GM18870 (cell line): ENCODE results near the gene GPR146.
"Not testable (repeated sequence)": the region's sequence is repeated elsewhere in the genome, so short reads cannot be mapped to it uniquely, and the experiment has no call there.

Experiments used
- ATAC-seq: cut with Tn5 transposase; IDR thresholded peaks from one replicate; pipeline ENCODE4 v1.9.1; 2021; ENCODE audit warnings: moderate library complexity; ENCODE audit not compliant: unreplicated experiment

The GPR146 gene

GRCh38 chr7:1074018-1074417 is 29.7 kb downstream of the GPR146 start:
- not testable (repeated sequence) for ATAC-seq

DNA sequence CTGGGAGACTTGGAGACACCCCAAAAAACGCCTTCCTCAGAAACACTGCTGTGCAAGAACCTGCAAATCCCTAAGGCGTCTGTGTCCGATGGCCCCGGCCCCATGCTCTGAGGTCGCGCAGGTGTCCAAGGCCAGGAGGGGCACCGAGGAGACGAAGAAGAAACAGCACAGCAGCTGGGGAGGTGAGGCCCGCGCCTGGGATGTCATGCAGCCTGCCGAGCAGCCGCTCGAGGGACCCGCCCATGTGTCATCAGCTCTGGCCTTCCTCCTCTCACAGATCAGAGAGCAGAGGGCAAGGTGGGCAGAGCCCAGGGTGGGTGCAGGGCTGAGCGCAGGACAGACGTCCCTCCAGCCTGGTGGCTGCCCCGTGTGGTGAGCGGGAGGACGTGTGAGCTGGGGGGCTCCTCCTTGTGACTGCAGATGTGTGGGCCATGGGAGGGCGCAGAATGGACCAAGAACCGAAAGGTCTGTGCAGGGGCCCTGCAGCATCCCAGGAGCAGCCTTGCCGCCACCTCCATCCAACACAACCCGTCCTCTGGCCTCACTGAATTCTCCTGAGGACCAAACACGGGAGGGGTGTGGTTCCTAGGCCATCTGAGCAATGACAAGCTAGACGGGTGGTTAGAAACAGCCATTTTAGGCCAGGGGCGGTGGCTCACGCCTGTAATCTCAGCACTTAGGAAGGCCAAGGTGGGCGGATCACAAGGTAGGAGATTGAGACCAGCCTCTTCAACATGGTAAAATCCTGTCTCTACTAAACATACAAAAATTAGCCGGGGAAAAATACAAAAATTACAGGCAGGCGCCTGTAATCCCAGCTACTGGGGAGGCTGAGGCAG is 30.5 kb downstream of the GPR146 start:
- no peak for ATAC-seq

GRCh38 chr7:1076184-1077072 is 32.1 kb downstream of the GPR146 start:
- no peak for ATAC-seq

GRCh38 chr7:1078519-1078918 is 34.2 kb downstream of the GPR146 start:
- no peak for ATAC-seq

- no peak for ATAC-seq
These were observed 34.6 kb downstream of the GPR146 start for GRCh38 chr7:1078985-1079384.

GRCh38 chr7:1079546-1079945 is 35.2 kb downstream of the GPR146 start:
- ATAC-seq: no peak

DNA sequence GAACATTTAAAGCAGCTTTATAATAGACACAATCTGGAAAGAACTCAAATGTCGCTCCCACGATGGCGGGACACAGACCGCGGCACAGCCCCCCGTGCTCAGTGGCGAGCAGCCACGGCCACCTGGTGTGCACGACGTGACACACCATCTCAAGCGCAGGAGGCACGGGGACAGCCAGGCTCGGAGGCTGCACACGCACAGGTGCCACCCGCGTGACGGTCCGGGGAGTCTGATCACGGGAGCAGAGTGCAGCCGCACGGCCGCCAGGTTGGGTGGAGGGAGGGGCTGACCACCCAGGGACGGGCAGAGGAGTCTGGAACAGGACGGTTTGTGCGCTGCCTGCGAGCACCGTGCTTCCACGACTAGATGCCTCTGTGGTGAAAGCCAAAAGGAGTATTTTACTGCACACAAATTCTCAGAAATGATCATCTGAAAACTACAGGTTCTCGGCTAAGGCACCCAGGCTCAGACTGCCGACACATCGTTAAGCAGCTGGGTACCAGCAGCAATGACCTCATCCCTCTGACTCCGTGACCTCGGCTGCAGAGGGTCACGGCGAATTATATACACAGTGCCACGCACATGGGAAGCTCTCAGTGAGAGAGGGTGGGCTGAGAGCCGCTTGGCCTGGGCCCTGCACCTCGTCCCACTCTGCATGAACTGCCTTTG is 36.0 kb downstream of the GPR146 start:
- ATAC-seq: no peak

- no peak for ATAC-seq
These were observed 36.5 kb downstream of the GPR146 start for GRCh38 chr7:1080921-1081255.

DNA sequence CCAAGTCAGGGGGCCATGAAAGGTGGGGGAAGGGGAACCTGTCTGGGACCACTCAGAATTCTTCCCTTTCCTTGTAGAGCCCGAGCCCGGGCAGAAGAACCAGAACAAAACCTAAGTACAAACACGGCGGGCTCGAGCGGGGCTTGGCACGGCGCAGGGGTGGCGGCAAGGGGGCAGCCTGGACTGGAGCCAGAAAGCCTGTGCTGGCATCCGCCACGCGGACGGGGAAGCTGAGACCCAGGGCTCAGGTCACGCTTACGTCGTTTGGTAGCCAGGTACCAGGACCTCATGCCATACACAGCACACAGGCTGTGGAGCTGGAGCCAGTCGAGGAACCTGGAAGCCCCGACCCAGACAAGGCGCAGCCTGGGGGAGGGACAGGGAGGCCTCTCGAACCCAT is 37.0 kb downstream of the GPR146 start:
- ATAC-seq: no peak

- no peak for ATAC-seq
These were observed 37.6 kb downstream of the GPR146 start for GRCh38 chr7:1081931-1082401.

DNA sequence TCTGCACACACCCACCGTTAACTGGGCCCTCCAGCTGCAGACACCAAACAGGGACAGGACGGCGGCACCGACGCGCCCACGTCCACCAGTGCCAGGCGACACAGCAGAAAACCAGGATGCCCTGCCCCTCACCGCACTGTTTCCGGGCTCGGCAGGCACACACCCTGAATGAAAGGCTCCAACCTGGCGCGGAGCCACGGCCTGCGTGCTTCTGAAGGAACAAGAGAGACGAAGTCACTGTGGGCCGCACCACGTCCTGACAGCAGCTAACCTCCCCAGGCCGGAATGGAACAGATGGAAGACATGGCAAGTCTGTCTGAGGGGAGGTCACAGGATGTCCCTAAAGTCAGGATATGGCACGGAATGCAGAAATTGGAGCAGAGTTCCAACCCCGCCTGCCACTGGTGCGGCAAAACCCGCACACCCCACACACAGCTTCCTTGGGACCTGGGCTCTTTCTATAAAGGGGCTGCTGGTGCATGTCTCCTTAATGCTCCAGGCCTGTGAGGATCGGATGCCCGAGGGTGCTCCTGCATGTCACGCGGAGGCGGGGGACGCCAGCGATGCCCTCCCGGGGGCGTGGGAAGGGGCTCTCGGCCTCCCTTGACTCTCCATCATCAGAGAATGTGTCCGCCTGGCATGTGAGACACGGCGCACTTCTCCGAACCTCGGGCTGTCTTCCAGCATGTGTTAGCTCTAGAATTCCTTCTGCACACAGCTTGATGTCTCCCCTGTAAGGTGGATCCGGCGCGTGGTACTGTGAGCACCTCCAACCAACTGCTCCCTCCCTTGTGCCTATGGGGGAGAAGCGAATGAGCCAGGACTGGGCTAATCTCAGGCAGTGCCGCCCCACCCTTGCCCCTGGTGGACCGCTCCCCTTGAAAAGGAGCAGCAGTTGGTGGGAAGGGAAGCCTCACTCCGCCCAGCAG is 39.6 kb downstream of the GPR146 start:
- ATAC-seq: no peak

GRCh38 chr7:1085266-1085665 is 40.9 kb downstream of the GPR146 start:
- ATAC-seq: no peak

DNA sequence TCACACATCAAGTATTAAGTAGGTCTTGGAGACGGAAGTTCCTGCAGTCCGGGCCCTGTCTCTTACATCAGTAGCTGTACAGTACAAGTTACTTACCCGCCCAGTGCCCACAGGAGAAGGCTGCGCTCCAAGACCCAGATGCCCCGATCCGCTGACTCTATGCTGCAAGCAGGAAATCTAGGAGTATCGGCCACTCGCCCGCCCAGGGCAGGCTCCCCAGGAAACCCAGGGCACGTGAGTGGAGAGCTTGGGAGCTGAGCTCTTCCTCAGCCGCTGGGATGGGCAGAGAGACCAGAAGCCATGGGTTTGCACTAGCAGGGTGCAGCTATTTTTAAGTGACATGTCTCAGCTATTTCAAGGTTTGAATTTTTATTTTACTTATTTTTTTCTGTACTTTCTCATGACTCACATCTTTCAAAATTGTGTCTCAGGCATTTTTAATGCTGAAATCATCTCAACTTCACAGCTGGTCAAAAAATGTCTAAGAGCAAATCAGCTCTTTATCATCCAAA is 41.6 kb downstream of the GPR146 start:
- ATAC-seq: no peak

DNA sequence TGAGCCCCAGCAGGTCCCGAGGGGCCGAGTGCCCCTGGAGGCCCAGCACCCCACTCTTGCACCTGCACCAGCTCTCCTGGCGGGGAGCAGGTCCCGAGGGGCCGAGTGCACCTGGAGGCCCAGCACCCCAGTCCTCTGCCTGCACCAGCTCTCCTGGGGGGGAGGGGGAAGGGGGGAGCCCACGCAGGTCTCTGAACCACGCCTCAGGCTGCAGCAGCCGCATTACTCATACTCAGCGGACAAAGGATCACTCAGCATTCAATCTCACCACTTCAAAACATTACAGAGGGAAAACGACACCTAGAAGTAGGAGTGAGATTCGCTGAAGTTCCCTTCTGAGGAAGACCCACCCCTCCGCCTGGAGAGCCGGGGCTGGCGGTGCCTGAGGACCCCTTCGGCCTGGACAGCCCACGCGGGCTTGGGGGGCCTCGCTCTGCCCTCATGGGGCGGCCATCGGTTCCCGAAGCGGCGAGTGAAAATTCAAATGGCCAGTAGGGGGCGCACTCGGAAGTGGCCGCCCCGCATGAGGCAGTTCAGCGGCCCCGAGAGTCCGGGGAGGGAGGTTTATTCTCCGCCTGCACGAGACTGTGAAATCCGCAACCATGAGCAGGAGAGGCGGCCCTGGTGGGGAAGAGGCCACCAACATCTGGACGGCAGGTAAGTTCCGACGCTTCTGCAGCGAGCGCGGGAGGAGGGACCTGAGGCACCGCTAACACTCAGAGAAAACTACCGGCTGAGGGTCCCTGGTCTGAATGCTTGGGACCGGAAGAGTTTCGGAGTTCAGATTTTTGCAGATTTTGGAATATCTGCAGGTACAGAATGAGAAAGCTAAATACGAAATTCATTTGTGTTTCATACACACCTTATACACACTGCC is 42.5 kb downstream of the GPR146 start:
- ATAC-seq: peak; percentile 65

- no peak for ATAC-seq
These were observed 43.1 kb downstream of the GPR146 start for GRCh38 chr7:1087465-1087814.

GRCh38 chr7:1087952-1088920 is 43.9 kb downstream of the GPR146 start, which contains the start of gene GPER1:
Gene GPER1, plus strand, starts transcription at chr7:1088113. Its CDS starts 3,616 bp downstream, at chr7:1091729.
- ATAC-seq: no peak

GRCh38 chr7:1090236-1090635 is 45.9 kb downstream of the GPR146 start:
- no peak for ATAC-seq
